ENCODE results near the gene ATG7. TPM values are rescaled to one million over a fixed set of nuclear protein-coding genes. Genes with fewer than 3 reads are reported as not detected.

ATG7 gene
- total and polyA plus RNA-seq, 12 donors, result 9.1 to 118 (median 40.0) TPM

DNA sequence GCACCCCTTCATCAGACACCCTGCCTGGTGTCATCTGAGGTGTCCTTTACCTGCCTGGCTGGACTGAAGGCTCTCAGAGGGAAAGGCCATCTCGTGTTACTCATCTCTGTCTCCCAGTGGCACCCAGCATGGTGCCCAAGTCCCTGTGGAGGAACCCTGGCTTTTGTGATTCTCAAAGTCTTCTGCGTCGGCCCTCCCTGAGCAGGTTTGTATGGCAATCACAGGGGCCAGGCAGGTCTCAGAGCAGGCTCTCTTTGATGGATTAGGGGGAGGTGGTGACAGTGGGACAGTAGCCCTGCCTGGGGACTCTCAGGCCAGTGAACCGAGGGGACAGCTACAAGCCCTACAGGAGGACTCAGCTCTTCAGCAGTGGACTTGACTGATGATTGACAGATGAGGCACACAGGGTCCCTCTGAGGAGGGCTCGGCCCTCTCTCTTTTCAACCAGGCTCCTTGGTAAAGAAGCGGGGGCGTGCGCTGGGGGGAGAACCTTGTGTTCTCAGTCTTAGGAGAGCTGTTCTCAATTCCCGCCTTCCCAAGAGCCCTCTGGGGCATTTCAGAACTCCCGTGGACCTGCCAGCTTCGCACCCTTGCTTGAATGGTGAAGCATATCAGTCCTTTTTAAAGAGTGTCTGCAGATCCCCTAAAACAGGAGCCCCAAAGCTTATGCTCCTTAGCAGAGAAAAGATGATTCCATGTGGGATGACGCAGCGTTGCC lies 263.2 kb downstream of the ATG7 start:
- Histone ChIP-seq H3K9me3 (replicated peaks in 1 of 3) (no peaks in the 10 kb centered on the region), H3K36me3 (replicated peaks in 1 of 2) (no peaks in the 10 kb centered on the region), H3K27ac (no peak overlapping the region), H3K27me3 (no peaks in the 10 kb centered on the region), H3K4me3 (no peak overlapping the region), H3K4me1 (replicated peaks in 1 of 2) (no peaks in the 10 kb centered on the region)
- WGBS, 4 donors, result 96 to 99% (median 98%) methylated on average over 9 to 13 of the region's 13 CpGs
- DNase-seq, result no peak
- no peak for TF ChIP-seq POLR2A (IDR thresholded peaks at IDR 0.05)
- intact Hi-C loops (cut with DNase I), result no loop called here

DNA sequence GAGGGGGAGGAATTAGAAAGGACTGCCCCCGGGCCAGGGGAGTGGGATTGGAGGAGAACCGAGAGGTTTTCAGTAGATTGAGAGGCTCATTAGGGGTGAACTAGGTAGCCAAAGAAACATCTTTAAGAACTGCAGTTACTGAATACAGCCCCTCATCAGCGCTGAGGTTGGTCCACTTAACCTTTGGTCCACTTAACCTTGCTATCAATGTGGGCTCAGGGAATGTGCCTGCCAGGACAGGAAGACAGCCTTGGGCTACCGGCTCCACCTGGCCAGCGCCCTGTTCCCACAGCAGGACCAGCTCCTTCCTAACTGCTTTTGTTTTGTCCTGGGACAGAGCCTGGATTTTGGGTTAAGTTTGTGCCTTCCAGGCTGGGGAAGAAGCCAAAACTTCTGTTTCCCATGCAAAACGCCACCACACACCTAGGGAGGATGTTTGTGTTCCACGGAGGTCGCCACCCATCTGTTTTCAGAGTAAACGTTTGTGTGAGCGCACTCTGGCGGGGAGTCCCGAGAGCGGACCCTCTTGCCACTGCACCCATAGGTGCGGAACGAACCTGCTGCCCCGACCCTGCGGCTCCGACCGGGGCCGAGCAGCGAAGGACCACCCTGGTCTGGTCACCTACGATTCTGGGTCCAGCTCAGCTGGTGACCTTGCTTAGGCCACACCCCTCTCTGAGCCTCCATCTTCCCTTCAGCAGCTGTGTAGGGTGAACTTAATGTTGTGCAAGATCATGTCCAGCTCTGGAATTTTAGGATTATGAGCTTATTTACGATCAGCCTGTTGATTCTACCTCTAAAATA lies 264.1 kb downstream of the ATG7 start:
- H3K27ac ChIP-seq, result no peak overlapping the region
- no peaks in the 10 kb centered on the region for H3K36me3 ChIP-seq (replicated peaks in 1 of 2)
- TF ChIP-seq, protein P1, sequence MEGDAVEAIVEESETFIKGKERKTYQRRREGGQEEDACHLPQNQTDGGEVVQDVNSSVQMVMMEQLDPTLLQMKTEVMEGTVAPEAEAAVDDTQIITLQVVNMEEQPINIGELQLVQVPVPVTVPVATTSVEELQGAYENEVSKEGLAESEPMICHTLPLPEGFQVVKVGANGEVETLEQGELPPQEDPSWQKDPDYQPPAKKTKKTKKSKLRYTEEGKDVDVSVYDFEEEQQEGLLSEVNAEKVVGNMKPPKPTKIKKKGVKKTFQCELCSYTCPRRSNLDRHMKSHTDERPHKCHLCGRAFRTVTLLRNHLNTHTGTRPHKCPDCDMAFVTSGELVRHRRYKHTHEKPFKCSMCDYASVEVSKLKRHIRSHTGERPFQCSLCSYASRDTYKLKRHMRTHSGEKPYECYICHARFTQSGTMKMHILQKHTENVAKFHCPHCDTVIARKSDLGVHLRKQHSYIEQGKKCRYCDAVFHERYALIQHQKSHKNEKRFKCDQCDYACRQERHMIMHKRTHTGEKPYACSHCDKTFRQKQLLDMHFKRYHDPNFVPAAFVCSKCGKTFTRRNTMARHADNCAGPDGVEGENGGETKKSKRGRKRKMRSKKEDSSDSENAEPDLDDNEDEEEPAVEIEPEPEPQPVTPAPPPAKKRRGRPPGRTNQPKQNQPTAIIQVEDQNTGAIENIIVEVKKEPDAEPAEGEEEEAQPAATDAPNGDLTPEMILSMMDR (IDR thresholded peaks at IDR 0.05), result no peak
- no peak for TF ChIP-seq POLR2A (IDR thresholded peaks at IDR 0.05)
- intact Hi-C loops (cut with DNase I), result no loop called here
- no peaks in the 10 kb centered on the region for H3K4me1 ChIP-seq (replicated peaks in 1 of 2)
- no peak overlapping the region for H3K4me3 ChIP-seq
- DNase-seq, result no peak
- H3K27me3 ChIP-seq, result no peaks in the 10 kb centered on the region
- WGBS, 4 donors, result 88 to 93% (median 91%) methylated on average over 17 to 23 of the region's 23 CpGs
- H3K9me3 ChIP-seq (replicated peaks in 1 of 3), result no peaks in the 10 kb centered on the region

DNA sequence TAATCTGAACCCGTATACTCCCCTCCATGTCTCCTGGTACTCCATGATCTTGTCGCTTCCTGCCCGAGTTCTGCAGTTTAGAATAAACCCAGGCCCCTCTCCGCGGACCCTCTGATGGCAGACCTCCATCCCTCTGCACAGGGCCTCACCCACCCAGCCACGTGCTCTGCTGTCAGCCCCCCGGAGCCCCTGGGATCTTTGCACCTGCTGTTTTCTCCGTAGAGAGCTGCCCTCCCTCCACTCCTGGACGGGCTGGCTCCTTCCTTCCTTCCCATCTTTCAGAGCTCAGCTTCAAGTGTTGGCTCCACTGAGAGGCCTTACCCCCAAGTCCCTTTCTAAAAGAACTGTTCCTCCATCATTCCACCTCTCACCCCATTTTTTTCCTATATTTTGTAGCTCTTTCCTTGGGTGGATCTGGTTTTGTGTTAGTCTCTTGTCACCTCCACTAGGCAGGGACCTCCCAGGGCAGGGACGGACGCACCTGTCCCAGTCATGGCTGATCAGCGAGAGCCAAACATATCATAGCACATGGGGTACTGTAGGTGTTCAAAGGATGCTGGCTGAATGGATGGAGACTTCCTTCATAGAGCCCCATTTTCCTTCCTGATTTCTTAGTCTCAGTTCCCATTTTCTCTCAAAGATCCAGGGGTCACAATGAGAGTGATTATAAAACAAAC lies 264.9 kb downstream of the ATG7 start:
- TF ChIP-seq, protein P1 (IDR thresholded peaks at IDR 0.05), result no peak
- no peak for TF ChIP-seq POLR2A (IDR thresholded peaks at IDR 0.05)
- Histone ChIP-seq H3K27ac (no peak overlapping the region), H3K27me3 (no peaks in the 10 kb centered on the region), H3K4me1 (replicated peaks in 1 of 2) (no peaks in the 10 kb centered on the region), H3K36me3 (replicated peaks in 1 of 2) (no peaks in the 10 kb centered on the region), H3K9me3 (replicated peaks in 1 of 3) (no peaks in the 10 kb centered on the region), H3K4me3 (no peak overlapping the region)
- peak in 1 of 7 donors; percentile 9 for DNase-seq
- intact Hi-C loops (cut with DNase I), result no loop called here
- 91 to 98% (median 95%) methylated on average over 12 of the region's 12 CpGs for WGBS, 4 donors

DNA sequence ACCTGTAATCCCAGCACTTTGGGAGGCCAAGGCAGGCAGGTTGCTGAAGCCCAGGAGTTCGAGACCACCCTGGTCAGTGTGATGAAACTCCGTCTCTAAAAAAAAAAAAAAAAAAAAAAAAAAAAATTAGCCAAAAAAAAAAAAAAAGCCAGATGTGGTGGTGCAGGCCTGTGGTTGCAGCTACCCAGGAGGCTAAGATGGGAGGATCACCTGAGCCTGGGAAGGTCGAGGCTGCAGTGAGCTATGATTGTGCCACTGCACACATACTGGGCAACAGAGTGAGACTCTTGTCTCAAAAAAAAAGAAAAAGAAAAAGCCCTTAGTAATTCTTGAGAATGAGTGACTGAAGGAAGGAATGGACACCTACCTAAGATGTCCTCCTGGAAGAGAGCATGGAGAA lies 266.4 kb downstream of the ATG7 start:
- H3K9me3 ChIP-seq (replicated peaks in 1 of 3), result no peaks in the 10 kb centered on the region
- H3K4me1 ChIP-seq (replicated peaks in 1 of 2), result no peaks in the 10 kb centered on the region
- 95 to 100% (median 98%) methylated on average over 3 of the region's 3 CpGs for WGBS, 4 donors
- DNase-seq, result peak in 1 of 7 donors; percentile 0
- H3K27me3 ChIP-seq, result no peaks in the 10 kb centered on the region
- H3K36me3 ChIP-seq (replicated peaks in 1 of 2), result no peaks in the 10 kb centered on the region
- no peak for TF ChIP-seq POLR2A (IDR thresholded peaks at IDR 0.05)
- TF ChIP-seq, protein P1 (IDR thresholded peaks at IDR 0.05), result no peak
- no peak overlapping the region for H3K4me3 ChIP-seq
- no peak overlapping the region for H3K27ac ChIP-seq
- intact Hi-C loops (cut with DNase I), result no loop called here
